ENCODE results near the gene RNPS1. TPM values are rescaled to one million over a fixed set of nuclear protein-coding genes. Genes with fewer than 3 reads are reported as not detected.
"Not testable (repeated sequence)": the region's sequence is repeated elsewhere in the genome, so short reads cannot be mapped to it uniquely, and the experiment has no call there.

Gene RNPS1
- total and polyA plus RNA-seq, 2 donors (not counting 1 experiment from before 2014, with no cell fraction given), result 209 to 265 TPM

DNA sequence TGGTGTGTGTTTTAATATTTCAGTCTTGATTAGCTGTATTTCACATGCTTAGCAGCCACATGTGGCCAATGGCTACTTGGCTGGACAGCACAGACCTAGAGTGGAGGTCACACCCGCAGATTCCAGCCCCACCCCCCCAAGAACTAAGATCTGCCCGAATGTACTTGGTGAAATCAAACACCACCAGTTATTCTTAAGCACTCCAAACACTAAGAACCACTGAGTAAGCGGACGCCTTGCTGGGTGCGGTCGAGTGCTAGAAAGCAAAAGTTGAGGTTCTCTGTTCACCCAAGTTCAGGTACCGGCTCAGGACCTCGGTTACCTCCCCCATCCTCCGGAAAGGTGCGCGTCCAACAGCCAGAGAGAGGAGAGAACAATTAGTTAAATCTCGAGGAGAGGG, 1.0 kb downstream of the RNPS1 start:
- peak overlapping the region in 4 of 5 experiments; percentile 82 to 88 (median 86) for H3K4me3 ChIP-seq (ENCODE audit: control extremely low read depth in 1 of 5, extremely low read depth in 1 of 5, insufficient read depth in 1 of 5, low read depth in 2 of 5, low read length in 4 of 5)
- H3K4me2 ChIP-seq (replicated peaks; ENCODE audit: low read depth, low read length, poor library complexity, severe bottlenecking), result peak overlapping the region; percentile 80
- H3K36me3 ChIP-seq (replicated peaks in 1 of 2; ENCODE audit: control extremely low read depth in 1 of 2, control insufficient read depth in 1 of 2, extremely low read depth in 1 of 2, insufficient read depth in 2 of 2, low read length in 1 of 2), result peaks cover 8 to 31% of the 10 kb centered on the region in 2 experiments
- peak overlapping the region; percentile 74 for H3K9ac ChIP-seq (ENCODE audit: low read length)
- Mint-ChIP-seq H3K4me3 (peak overlapping the region; percentile 96), H3K27ac (peak overlapping the region; percentile 99), H3K4me1 (peaks cover 47% of the 10 kb centered on the region)
- POLR2A ChIA-PET; CTCF ChIA-PET; H2AFZ ChIP-seq (ENCODE audit: insufficient read depth, low read depth, low read length, poor library complexity, severe bottlenecking); H3K27me3 ChIP-seq (replicated peaks in 1 of 4; ENCODE audit: control extremely low read depth in 1 of 4, control insufficient read depth in 3 of 4, insufficient read depth in 4 of 4, low read length in 3 of 4); H3K9me3 ChIP-seq (ENCODE audit: control extremely low read depth in 1 of 3, control insufficient read depth in 2 of 3, insufficient read depth in 1 of 3, low read length in 2 of 3); DNase-seq; ATAC-seq (ENCODE audit: low read depth); H3K9me3 Mint-ChIP-seq (ENCODE audit: insufficient read depth); H3K27me3 Mint-ChIP-seq: not testable (repeated sequence)
- H3K4me1 ChIP-seq (ENCODE audit: control insufficient read depth in 2 of 2, insufficient read depth in 2 of 2, low read length in 2 of 2), result peaks cover 18 to 28% of the 10 kb centered on the region in 2 donors
- peaks cover 66% of the 10 kb centered on the region for H3K79me2 ChIP-seq (ENCODE audit: control insufficient read depth, insufficient read depth, low read length)
- H3K27ac ChIP-seq (ENCODE audit: low read length in 2 of 2), result peak overlapping the region; percentile 52 to 79
- no CpG with 5 or more reads among the region's 12 CpGs for WGBS (ENCODE audit: insufficient coverage)
- H4K20me1 ChIP-seq (ENCODE audit: control insufficient read depth, insufficient read depth, low read length, poor library complexity, severe bottlenecking), result peaks cover 61% of the 10 kb centered on the region
- intact Hi-C loops (cut with micrococcal nuclease), result loop anchor here (5.0 kb wide), 3 partner anchors 110 to 440 kb away; partner anchors contain the start of genes FAHD1, HAGH, NTHL1 and TRAF7

DNA sequence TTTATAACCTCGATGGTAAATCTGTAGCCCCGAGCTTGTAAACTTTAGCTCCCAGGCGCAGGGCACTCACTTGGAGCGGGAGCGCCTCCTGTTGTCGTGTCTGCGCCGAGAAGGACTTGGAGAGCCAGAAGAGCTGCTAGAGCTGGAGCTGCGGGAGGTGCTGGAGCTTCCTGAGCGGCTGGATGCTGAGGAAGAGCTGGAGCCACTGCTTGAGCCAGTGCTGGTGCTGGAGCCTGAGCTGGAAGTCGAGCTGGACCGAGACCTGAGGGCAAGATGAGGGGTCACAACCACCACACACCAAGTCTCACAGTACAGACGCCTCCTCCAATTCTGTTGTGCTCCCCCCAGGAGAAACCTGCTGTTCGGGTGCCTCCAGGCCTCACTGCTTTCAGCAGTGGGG, 4.9 kb downstream of the RNPS1 start:
- H3K27me3 Mint-ChIP-seq; H3K4me3 ChIP-seq (ENCODE audit: control extremely low read depth in 1 of 5, extremely low read depth in 1 of 5, insufficient read depth in 1 of 5, low read depth in 2 of 5, low read length in 4 of 5); H2AFZ ChIP-seq (ENCODE audit: insufficient read depth, low read depth, low read length, poor library complexity, severe bottlenecking); ATAC-seq (ENCODE audit: low read depth); H3K4me3 Mint-ChIP-seq; POLR2A ChIA-PET; H3K27ac ChIP-seq (ENCODE audit: low read length in 2 of 2); H3K27ac Mint-ChIP-seq; H3K9me3 Mint-ChIP-seq (ENCODE audit: insufficient read depth); DNase-seq; H3K9me3 ChIP-seq (ENCODE audit: control extremely low read depth in 1 of 3, control insufficient read depth in 2 of 3, insufficient read depth in 1 of 3, low read length in 2 of 3); H3K27me3 ChIP-seq (replicated peaks in 1 of 4; ENCODE audit: control extremely low read depth in 1 of 4, control insufficient read depth in 3 of 4, insufficient read depth in 4 of 4, low read length in 3 of 4); H3K4me2 ChIP-seq (replicated peaks; ENCODE audit: low read depth, low read length, poor library complexity, severe bottlenecking); H3K9ac ChIP-seq (ENCODE audit: low read length); intact Hi-C loops (cut with micrococcal nuclease): not testable (repeated sequence)
- H3K4me1 Mint-ChIP-seq, result peaks cover 32% of the 10 kb centered on the region
- Histone ChIP-seq H3K79me2 (ENCODE audit: control insufficient read depth, insufficient read depth, low read length) (peaks cover 47% of the 10 kb centered on the region), H3K36me3 (replicated peaks in 1 of 2; ENCODE audit: control extremely low read depth in 1 of 2, control insufficient read depth in 1 of 2, extremely low read depth in 1 of 2, insufficient read depth in 2 of 2, low read length in 1 of 2) (peaks cover 8 to 59% of the 10 kb centered on the region in 2 experiments), H4K20me1 (ENCODE audit: control insufficient read depth, insufficient read depth, low read length, poor library complexity, severe bottlenecking) (peaks cover 63% of the 10 kb centered on the region), H3K4me1 (ENCODE audit: control insufficient read depth in 2 of 2, insufficient read depth in 2 of 2, low read length in 2 of 2) (peaks cover 9 to 17% of the 10 kb centered on the region in 2 donors)
- WGBS (ENCODE audit: insufficient coverage), result 99% methylated on average over 13 of the region's 14 CpGs
- CTCF ChIA-PET, result interaction anchor here (0.9 to 1.1 kb wide), 2 partner anchors 10 to 11 kb away, joined by 3 read pairs; partner anchors contain the start of gene ECI1

Data from B cell (primary cell).